HT-29 (cell line): Measurements from ENCODE around the gene CYP17A1. TPM values are rescaled to one million over a fixed set of nuclear protein-coding genes. Genes with fewer than 3 reads are reported as not detected.
"Not testable (repeated sequence)": the region's sequence is repeated elsewhere in the genome, so short reads cannot be mapped to it uniquely, and the experiment has no call there.

Source experiments
- DNase-seq: peaks from one replicate; pipeline ENCODE4 v3.0.0-alpha.2; 2015; ENCODE audit warnings: low spot score
- total RNA-seq: library from RNA; depleted of rRNA; stranded (reverse); fragments of >200 nt; shearing (Covaris generic); gene quantifications from 2 replicates; pipeline ENCODE4 v1.2.3, GENCODE V29; 2014; rRNA removed

CYP17A1 gene
- total RNA-seq, result not detected in 2 replicates

- no peak for DNase-seq
Measured at GRCh38 chr10:102837230-102837721, at the start of gene CYP17A1. Gene CYP17A1 (minus strand): TSS chr10:102837413. CDS start chr10:102837361, 52 bp downstream.

GRCh38 chr10:102880256-102880655, 43.0 kb upstream of the CYP17A1 start:
- no peak for DNase-seq

GRCh38 chr10:102878629-102879028, 41.4 kb upstream of the CYP17A1 start:
- DNase-seq, result no peak

GRCh38 chr10:102876747-102877153, 39.5 kb upstream of the CYP17A1 start:
- DNase-seq, result no peak

- no peak for DNase-seq
Measured at GRCh38 chr10:102872163-102872562, 35.0 kb upstream of the CYP17A1 start.

GRCh38 chr10:102870221-102870620, 33.0 kb upstream of the CYP17A1 start:
- DNase-seq, result no peak

- no peak for DNase-seq
Measured at GRCh38 chr10:102869258-102870198, 32.3 kb upstream of the CYP17A1 start, which contains the start of gene AS3MT. Gene AS3MT (plus strand): TSS chr10:102869470. CDS start chr10:102869593, 123 bp downstream.

GRCh38 chr10:102868911-102869257, 31.7 kb upstream of the CYP17A1 start:
- DNase-seq, result no peak

GRCh38 chr10:102865620-102866019, 28.4 kb upstream of the CYP17A1 start:
- DNase-seq, result no peak

- DNase-seq, result no peak
Measured at GRCh38 chr10:102863660-102864059, 26.4 kb upstream of the CYP17A1 start.

- DNase-seq, result no peak
Measured at GRCh38 chr10:102859911-102860310, 22.7 kb upstream of the CYP17A1 start.

- DNase-seq, result no peak
Measured at GRCh38 chr10:102856758-102857424, 19.7 kb upstream of the CYP17A1 start.

GRCh38 chr10:102855731-102856436, 18.7 kb upstream of the CYP17A1 start:
- not testable (repeated sequence) for DNase-seq

GRCh38 chr10:102853237-102853636, 16.0 kb upstream of the CYP17A1 start:
- DNase-seq, result not testable (repeated sequence)

- no peak for DNase-seq
Measured at GRCh38 chr10:102850025-102850518, 12.9 kb upstream of the CYP17A1 start.

- no peak for DNase-seq
Measured at GRCh38 chr10:102845352-102845902, 8.2 kb upstream of the CYP17A1 start.

GRCh38 chr10:102844190-102844776, 7.1 kb upstream of the CYP17A1 start:
- not testable (repeated sequence) for DNase-seq

- DNase-seq, result not testable (repeated sequence)
Measured at GRCh38 chr10:102843139-102843538, 5.9 kb upstream of the CYP17A1 start.

GRCh38 chr10:102841827-102842345, 4.7 kb upstream of the CYP17A1 start:
- no peak for DNase-seq

GRCh38 chr10:102838276-102838927, 1.2 kb upstream of the CYP17A1 start:
- DNase-seq, result not testable (repeated sequence)
